A549 (cell line): Measurements from ENCODE around the gene TNFAIP8.

ENCODE experiments used
- EP300 ChIP-seq, 2 experiments: fragments of >200 bp; sonication (Bioruptor Twin); formaldehyde crosslinking; IDR thresholded peaks; 2 replicates in 1 of 2; 3 replicates in 1 of 2; pipeline ENCODE4 v1.6.1; 2016 to 2017
- MAX ChIP-seq: IDR thresholded peaks from 2 replicates; pipeline ENCODE4 v1.6.1; 2012
- MAZ ChIP-seq: fragments of 150-350 bp; IDR thresholded peaks from 2 replicates; pipeline ENCODE4 v1.6.1; 2014; ENCODE audit warnings: antibody characterized with exemption, low read depth, low read length, borderline replicate concordance
- NFE2L2 ChIP-seq: fragments of 150-350 bp; conservative IDR thresholded peaks from 2 replicates; pipeline ENCODE4 v1.6.1; 2014; ENCODE audit warnings: low read length
- POLR2A ChIP-seq: IDR thresholded peaks from 2 replicates; pipeline ENCODE4 v1.6.1; 2012; ENCODE audit warnings: mild to moderate bottlenecking, low read length
- RAD21 ChIP-seq, 2 experiments: fragments of >200 bp in 1 of 2; sonication (Bioruptor Twin) in 1 of 2; formaldehyde crosslinking in 1 of 2; IDR thresholded peaks in 1 of 2; conservative IDR thresholded peaks in 1 of 2; 2 replicates in 1 of 2; 3 replicates in 1 of 2; pipeline ENCODE4 v1.6.1; 2012 to 2018; ENCODE audit warnings: inconsistent platforms in 1 of 2
- TF ChIP-seq, protein P1 (sequence below): fragments of >200 bp; sonication (Bioruptor Twin); formaldehyde crosslinking; IDR thresholded peaks from 3 replicates; pipeline ENCODE4 v1.5.1; 2016
- TF ChIP-seq, protein P2 (sequence below): fragments of 200-600 bp; sonication (generic); IDR thresholded peaks from 2 replicates; pipeline ENCODE4 v1.6.1; 2016; ENCODE audit warnings: antibody characterized with exemption, mild to moderate bottlenecking, moderate library complexity

DNA sequence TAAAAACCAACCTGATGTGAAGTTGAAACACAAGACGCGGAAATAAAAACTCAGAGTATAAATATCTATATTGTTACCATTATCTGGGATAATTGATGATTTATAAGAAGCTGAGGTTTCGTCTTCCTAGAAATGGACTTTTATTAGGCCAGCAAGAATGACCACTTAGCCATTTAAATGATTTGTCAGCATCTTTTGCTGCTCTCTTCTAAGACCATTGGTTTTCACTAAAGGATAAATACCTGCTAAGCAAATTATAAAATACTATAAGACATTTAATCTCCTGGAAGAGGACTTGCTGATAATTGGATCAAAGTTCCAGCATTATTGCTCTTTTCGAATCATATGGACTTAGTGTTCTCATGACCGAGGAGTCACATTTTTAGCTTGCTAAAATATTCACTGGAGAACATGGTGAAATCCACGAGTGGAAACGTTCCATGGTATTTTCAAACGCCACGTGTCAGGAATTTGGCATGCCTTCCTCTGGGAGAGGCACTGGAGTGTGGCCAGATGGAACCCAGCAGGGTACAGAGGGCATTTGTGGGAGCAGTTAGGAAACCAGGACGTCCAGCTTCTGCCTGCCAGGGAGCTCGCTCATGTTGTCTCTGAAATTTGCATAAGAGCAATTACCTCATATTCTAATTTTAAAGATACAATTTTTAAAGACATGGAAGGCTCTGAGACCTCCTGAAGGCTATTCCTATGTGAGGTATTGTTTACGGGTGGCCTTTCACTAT lies 43.1 kb downstream of the TNFAIP8 start:
- TF ChIP-seq, protein P1, sequence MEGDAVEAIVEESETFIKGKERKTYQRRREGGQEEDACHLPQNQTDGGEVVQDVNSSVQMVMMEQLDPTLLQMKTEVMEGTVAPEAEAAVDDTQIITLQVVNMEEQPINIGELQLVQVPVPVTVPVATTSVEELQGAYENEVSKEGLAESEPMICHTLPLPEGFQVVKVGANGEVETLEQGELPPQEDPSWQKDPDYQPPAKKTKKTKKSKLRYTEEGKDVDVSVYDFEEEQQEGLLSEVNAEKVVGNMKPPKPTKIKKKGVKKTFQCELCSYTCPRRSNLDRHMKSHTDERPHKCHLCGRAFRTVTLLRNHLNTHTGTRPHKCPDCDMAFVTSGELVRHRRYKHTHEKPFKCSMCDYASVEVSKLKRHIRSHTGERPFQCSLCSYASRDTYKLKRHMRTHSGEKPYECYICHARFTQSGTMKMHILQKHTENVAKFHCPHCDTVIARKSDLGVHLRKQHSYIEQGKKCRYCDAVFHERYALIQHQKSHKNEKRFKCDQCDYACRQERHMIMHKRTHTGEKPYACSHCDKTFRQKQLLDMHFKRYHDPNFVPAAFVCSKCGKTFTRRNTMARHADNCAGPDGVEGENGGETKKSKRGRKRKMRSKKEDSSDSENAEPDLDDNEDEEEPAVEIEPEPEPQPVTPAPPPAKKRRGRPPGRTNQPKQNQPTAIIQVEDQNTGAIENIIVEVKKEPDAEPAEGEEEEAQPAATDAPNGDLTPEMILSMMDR = no peak
- TF ChIP-seq NFE2L2 (no peak), POLR2A (no peak), MAX (no peak), RAD21 (conservative IDR thresholded peaks at IDR 0.05 in 1 of 2, IDR thresholded peaks at IDR 0.05 in 1 of 2) (no peak), EP300 (IDR thresholded peaks at IDR 0.05) (no peak), MAZ (no peak)
- TF ChIP-seq, protein P2, sequence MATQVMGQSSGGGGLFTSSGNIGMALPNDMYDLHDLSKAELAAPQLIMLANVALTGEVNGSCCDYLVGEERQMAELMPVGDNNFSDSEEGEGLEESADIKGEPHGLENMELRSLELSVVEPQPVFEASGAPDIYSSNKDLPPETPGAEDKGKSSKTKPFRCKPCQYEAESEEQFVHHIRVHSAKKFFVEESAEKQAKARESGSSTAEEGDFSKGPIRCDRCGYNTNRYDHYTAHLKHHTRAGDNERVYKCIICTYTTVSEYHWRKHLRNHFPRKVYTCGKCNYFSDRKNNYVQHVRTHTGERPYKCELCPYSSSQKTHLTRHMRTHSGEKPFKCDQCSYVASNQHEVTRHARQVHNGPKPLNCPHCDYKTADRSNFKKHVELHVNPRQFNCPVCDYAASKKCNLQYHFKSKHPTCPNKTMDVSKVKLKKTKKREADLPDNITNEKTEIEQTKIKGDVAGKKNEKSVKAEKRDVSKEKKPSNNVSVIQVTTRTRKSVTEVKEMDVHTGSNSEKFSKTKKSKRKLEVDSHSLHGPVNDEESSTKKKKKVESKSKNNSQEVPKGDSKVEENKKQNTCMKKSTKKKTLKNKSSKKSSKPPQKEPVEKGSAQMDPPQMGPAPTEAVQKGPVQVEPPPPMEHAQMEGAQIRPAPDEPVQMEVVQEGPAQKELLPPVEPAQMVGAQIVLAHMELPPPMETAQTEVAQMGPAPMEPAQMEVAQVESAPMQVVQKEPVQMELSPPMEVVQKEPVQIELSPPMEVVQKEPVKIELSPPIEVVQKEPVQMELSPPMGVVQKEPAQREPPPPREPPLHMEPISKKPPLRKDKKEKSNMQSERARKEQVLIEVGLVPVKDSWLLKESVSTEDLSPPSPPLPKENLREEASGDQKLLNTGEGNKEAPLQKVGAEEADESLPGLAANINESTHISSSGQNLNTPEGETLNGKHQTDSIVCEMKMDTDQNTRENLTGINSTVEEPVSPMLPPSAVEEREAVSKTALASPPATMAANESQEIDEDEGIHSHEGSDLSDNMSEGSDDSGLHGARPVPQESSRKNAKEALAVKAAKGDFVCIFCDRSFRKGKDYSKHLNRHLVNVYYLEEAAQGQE = no peak
